Liver (tissue), 9 donors: ENCODE measurements around the gene REST. TPM values are rescaled to one million over a fixed set of nuclear protein-coding genes. Genes with fewer than 3 reads are reported as not detected.
A peak's percentile ranks its signal among the peaks of the same experiment; 100 is the strongest.

Experiments used
- DNase-seq: peaks from one replicate; pipeline ENCODE4 v3.0.0-alpha.2; 2017; ENCODE audit warnings: low spot score
- H3K27ac ChIP-seq, 2 donors: one replicate each; pipeline ENCODE4 v1.7.0; 2013; ENCODE audit warnings: inconsistent platforms in 2 of 2, low read length in 2 of 2, control low read depth in 1 of 2, low read depth in 1 of 2, mild to moderate bottlenecking in 1 of 2
- H3K27me3 ChIP-seq, 4 donors: one replicate each; pipeline versions ENCODE4 v1.6.1 to v1.7.0; 2013; ENCODE audit warnings: low read length in 3 of 4, inconsistent platforms in 1 of 4, mild to moderate bottlenecking in 1 of 4, moderate library complexity in 1 of 4; ENCODE audit not compliant: control insufficient read depth in 4 of 4, insufficient read depth in 4 of 4
- H3K36me3 ChIP-seq, 4 donors: one replicate each; pipeline versions ENCODE4 v1.6.1 to v1.7.0; 2013; ENCODE audit warnings: low read length in 3 of 4, mild to moderate bottlenecking in 3 of 4, low read depth in 1 of 4, moderate library complexity in 1 of 4; ENCODE audit not compliant: control insufficient read depth in 4 of 4, insufficient read depth in 3 of 4
- H3K4me1 ChIP-seq, 4 donors: one replicate each; pipeline versions ENCODE4 v1.6.1 to v1.7.0; 2013; ENCODE audit warnings: low read length in 3 of 4, mild to moderate bottlenecking in 3 of 4, moderate library complexity in 1 of 4; ENCODE audit not compliant: control insufficient read depth in 4 of 4, insufficient read depth in 4 of 4
- H3K4me3 ChIP-seq, 3 donors: one replicate each; pipeline versions ENCODE4 v1.6.1 to v1.7.0; 2013; ENCODE audit warnings: low read length in 3 of 3, control low read depth in 1 of 3, low read depth in 1 of 3, mild to moderate bottlenecking in 1 of 3
- H3K9ac ChIP-seq, 2 donors: one replicate each; pipeline ENCODE4 v1.7.0; 2013; ENCODE audit warnings: low read length in 2 of 2, mild to moderate bottlenecking in 2 of 2, moderate library complexity in 2 of 2, control low read depth in 1 of 2, low read depth in 1 of 2
- H3K9me3 ChIP-seq, 4 donors: one replicate each; pipeline versions ENCODE4 v1.6.1 to v1.7.0; 2013; ENCODE audit warnings: low read length in 3 of 4; ENCODE audit not compliant: control insufficient read depth in 4 of 4
- CTCF ChIP-seq: fragments of 150-350 bp; IDR thresholded peaks from 2 replicates; pipeline ENCODE4 v1.5.1; 2017; ENCODE audit warnings: improper control_type of control experiment, low read depth, low read length; ENCODE audit not compliant: missing input control
- EGR1 ChIP-seq, 2 donors: IDR thresholded peaks; 2 replicates each; pipeline ENCODE4 v1.6.1; 2016 to 2018; ENCODE audit warnings: antibody characterized with exemption in 2 of 2, low read depth in 2 of 2
- FOXA2 ChIP-seq: IDR thresholded peaks from 2 replicates; pipeline ENCODE4 v1.6.1; 2016; ENCODE audit warnings: antibody characterized with exemption
- GABPA ChIP-seq, 2 donors: IDR thresholded peaks in 1 of 2; conservative IDR thresholded peaks in 1 of 2; 2 replicates each; pipeline ENCODE4 v1.6.1; 2016; ENCODE audit warnings: antibody characterized with exemption in 2 of 2, mild to moderate bottlenecking in 1 of 2, moderate library complexity in 1 of 2
- HNF4A ChIP-seq, 2 donors: conservative IDR thresholded peaks; 2 replicates each; pipeline ENCODE4 v1.6.1; 2016; ENCODE audit warnings: antibody characterized with exemption in 2 of 2, mild to moderate bottlenecking in 2 of 2
- HNF4G ChIP-seq: IDR thresholded peaks from 2 replicates; pipeline ENCODE4 v1.6.1; 2016; ENCODE audit warnings: antibody characterized with exemption
- JUND ChIP-seq, 2 donors: IDR thresholded peaks; 2 replicates each; pipeline ENCODE4 v1.6.1; 2016; ENCODE audit warnings: antibody characterized with exemption in 2 of 2
- RAD21 ChIP-seq, 2 donors: IDR thresholded peaks; 2 replicates each; pipeline ENCODE4 v1.6.1; 2016; ENCODE audit warnings: antibody characterized with exemption in 2 of 2, mild to moderate bottlenecking in 2 of 2
- SP1 ChIP-seq: IDR thresholded peaks from 2 replicates; pipeline ENCODE4 v1.6.1; 2018; ENCODE audit warnings: antibody characterized with exemption, mild to moderate bottlenecking
- YY1 ChIP-seq: IDR thresholded peaks from 2 replicates; pipeline ENCODE4 v1.6.1; 2016; ENCODE audit warnings: antibody characterized with exemption, mild to moderate bottlenecking
- WGBS: extraction: QIAGEN DNeasy Blood & Tissue Kit; methylation state at CpG from one replicate; pipeline ENCODE4 v1.1.7; 2013; 5-methylcytosine and 5-hydroxymethylcytosine counted together
- polyA plus RNA-seq, 2 donors: library from polyadenylated mRNA; stranded (reverse) in 1 of 2; unstranded in 1 of 2; fragments of 200-250 nt in 1 of 2; fragments of >200 nt in 1 of 2; fragmentation: Nextera tagmentation in 1 of 2; extraction: Ambion mirVana in 1 of 2; gene quantifications; one replicate each; pipeline versions ENCODE4 v1.2.1 to v1.2.3, GENCODE V29; 2013 to 2015
- total RNA-seq, 2 donors: library from RNA; depleted of rRNA; stranded (reverse); fragments of >200 nt; gene quantifications; one replicate each; pipeline ENCODE4 v1.2.3, GENCODE V29; 2014
- TF ChIP-seq, protein P1 (sequence below): IDR thresholded peaks from 2 replicates; pipeline ENCODE4 v1.6.1; 2016; ENCODE audit warnings: antibody characterized with exemption, mild to moderate bottlenecking
- TF ChIP-seq, protein P2 (sequence below): IDR thresholded peaks from 2 replicates; pipeline ENCODE4 v1.6.1; 2016; ENCODE audit warnings: antibody characterized with exemption
- TF ChIP-seq, protein P3 (sequence below): IDR thresholded peaks from 2 replicates; pipeline ENCODE4 v1.6.1; 2016; ENCODE audit warnings: antibody characterized with exemption
- donor health status: healthy.
- donor health status: healthy.
- donor health status: healthy.
- donor health status: healthy.
- donor health status: healthy.

Gene REST
- total RNA-seq (10 to 100 TPM; 15.9 to 18.1 TPM), polyA plus RNA-seq (1 to 10 TPM; 3.7 to 8.8 TPM)

GRCh38 chr4:56907489-56908205, at the start of gene REST:
Gene REST (plus strand): TSS chr4:56907900. CDS start chr4:56910639, 2,739 bp downstream.
- peak within 1 kb of the TSS; percentile 75 to 99 (median 89) for H3K4me3 ChIP-seq
- H3K4me1 ChIP-seq = peaks cover 0 to 21% (median 8%) of the 10 kb centered on the region in 4 donors
- peaks cover 0 to 3% (median 0%) of the 10 kb centered on the region in 4 donors for H3K36me3 ChIP-seq
- H3K27me3 ChIP-seq = no peaks in the 10 kb centered on the region
- peak within 1 kb of the TSS; percentile 72 to 90 for H3K27ac ChIP-seq
- no peaks in the 10 kb centered on the region for H3K9me3 ChIP-seq
- peak within 1 kb of the TSS; percentile 6 to 32 for H3K9ac ChIP-seq
- DNase-seq = peak; percentile 88
- under 1% methylated on average over 74 of the region's 74 CpGs for WGBS
- TF ChIP-seq GABPA (IDR thresholded peaks at IDR 0.05 in 1 of 2, conservative IDR thresholded peaks at IDR 0.05 in 1 of 2) = no peak

- no peak overlapping the region for H3K27ac ChIP-seq
- TF ChIP-seq EGR1 (IDR thresholded peaks at IDR 0.05; ENCODE audit: low read depth in 2 of 2) (no peak), FOXA2 (no peak), CTCF (no peak), HNF4G (no peak), RAD21 (IDR thresholded peaks at IDR 0.05) (no peak), YY1 (no peak), GABPA (IDR thresholded peaks at IDR 0.05 in 1 of 2, conservative IDR thresholded peaks at IDR 0.05 in 1 of 2) (no peak), SP1 (no peak)
- TF ChIP-seq, protein P1, sequence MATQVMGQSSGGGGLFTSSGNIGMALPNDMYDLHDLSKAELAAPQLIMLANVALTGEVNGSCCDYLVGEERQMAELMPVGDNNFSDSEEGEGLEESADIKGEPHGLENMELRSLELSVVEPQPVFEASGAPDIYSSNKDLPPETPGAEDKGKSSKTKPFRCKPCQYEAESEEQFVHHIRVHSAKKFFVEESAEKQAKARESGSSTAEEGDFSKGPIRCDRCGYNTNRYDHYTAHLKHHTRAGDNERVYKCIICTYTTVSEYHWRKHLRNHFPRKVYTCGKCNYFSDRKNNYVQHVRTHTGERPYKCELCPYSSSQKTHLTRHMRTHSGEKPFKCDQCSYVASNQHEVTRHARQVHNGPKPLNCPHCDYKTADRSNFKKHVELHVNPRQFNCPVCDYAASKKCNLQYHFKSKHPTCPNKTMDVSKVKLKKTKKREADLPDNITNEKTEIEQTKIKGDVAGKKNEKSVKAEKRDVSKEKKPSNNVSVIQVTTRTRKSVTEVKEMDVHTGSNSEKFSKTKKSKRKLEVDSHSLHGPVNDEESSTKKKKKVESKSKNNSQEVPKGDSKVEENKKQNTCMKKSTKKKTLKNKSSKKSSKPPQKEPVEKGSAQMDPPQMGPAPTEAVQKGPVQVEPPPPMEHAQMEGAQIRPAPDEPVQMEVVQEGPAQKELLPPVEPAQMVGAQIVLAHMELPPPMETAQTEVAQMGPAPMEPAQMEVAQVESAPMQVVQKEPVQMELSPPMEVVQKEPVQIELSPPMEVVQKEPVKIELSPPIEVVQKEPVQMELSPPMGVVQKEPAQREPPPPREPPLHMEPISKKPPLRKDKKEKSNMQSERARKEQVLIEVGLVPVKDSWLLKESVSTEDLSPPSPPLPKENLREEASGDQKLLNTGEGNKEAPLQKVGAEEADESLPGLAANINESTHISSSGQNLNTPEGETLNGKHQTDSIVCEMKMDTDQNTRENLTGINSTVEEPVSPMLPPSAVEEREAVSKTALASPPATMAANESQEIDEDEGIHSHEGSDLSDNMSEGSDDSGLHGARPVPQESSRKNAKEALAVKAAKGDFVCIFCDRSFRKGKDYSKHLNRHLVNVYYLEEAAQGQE = no peak
- TF ChIP-seq, protein P2, sequence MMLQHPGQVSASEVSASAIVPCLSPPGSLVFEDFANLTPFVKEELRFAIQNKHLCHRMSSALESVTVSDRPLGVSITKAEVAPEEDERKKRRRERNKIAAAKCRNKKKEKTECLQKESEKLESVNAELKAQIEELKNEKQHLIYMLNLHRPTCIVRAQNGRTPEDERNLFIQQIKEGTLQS = no peak
- no peaks in the 10 kb centered on the region for H3K9me3 ChIP-seq
- DNase-seq = no peak
- no peak overlapping the region for H3K9ac ChIP-seq
- peaks cover 0 to 2% (median 0%) of the 10 kb centered on the region in 4 donors for H3K27me3 ChIP-seq
- WGBS = 95% methylated on average over 5 of the region's 5 CpGs
- H3K4me1 ChIP-seq = no peaks in the 10 kb centered on the region
- H3K36me3 ChIP-seq = no peaks in the 10 kb centered on the region
- H3K4me3 ChIP-seq = no peak overlapping the region
Measured at GRCh38 chr4:56859841-56860240, 47.9 kb upstream of the REST start.

DNA sequence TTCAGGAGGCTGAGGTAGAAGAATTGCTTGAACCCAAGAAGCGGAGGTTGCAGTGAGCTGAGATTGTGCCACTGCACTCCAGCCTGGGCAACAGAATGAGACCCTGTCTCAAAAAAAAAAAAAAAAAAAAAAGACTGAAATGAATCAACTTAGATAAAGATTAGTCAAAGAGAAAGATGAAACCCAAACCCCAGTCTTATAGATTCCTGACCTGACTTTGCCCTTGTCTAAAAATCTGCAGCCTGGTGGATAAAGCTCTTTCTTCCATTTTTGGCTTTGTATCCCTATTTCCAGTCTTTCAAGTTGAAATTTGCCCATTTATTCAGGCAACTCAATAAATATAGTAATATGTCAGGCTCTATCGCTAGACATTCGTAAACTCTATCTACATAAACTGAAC, 46.9 kb upstream of the REST start:
- H3K4me1 ChIP-seq = no peaks in the 10 kb centered on the region
- H3K9me3 ChIP-seq = no peaks in the 10 kb centered on the region
- TF ChIP-seq HNF4A (conservative IDR thresholded peaks at IDR 0.05) (no peak), FOXA2 (no peak), EGR1 (IDR thresholded peaks at IDR 0.05; ENCODE audit: low read depth in 2 of 2) (no peak), JUND (IDR thresholded peaks at IDR 0.05) (no peak), GABPA (IDR thresholded peaks at IDR 0.05 in 1 of 2, conservative IDR thresholded peaks at IDR 0.05 in 1 of 2) (no peak), RAD21 (IDR thresholded peaks at IDR 0.05) (no peak), YY1 (no peak)
- TF ChIP-seq, protein P3, sequence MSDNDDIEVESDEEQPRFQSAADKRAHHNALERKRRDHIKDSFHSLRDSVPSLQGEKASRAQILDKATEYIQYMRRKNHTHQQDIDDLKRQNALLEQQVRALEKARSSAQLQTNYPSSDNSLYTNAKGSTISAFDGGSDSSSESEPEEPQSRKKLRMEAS = no peak
- TF ChIP-seq, protein P1 = no peak
- peaks cover 0 to 2% (median 0%) of the 10 kb centered on the region in 4 donors for H3K27me3 ChIP-seq
- DNase-seq = no peak
- no peaks in the 10 kb centered on the region for H3K36me3 ChIP-seq
- no peak overlapping the region for H3K27ac ChIP-seq
- 91% methylated on average over 3 of the region's 3 CpGs for whole genome bisulfite sequencing
- H3K4me3 ChIP-seq = no peak overlapping the region
- H3K9ac ChIP-seq = no peak overlapping the region
